Measurements from ENCODE around the gene ASTE1.
"Not testable (repeated sequence)": the region's sequence is repeated elsewhere in the genome, so short reads cannot be mapped to it uniquely, and the experiment has no call there.

The ASTE1 gene

GRCh38 chr3:130975251-130975650 is 51.4 kb downstream of the ASTE1 start:
- no peaks in the 10 kb centered on the region for H3K27me3 ChIP-seq (ENCODE audit: insufficient read depth, low read depth)
- H3K9ac ChIP-seq, result no peak overlapping the region
- H3K36me3 ChIP-seq (ENCODE audit: insufficient read depth), result peaks cover 9% of the 10 kb centered on the region; the same call in 1 of the 2 replicates
- no peak overlapping the region for H3K4me3 ChIP-seq (IDR thresholded peaks at IDR 0.05; ENCODE audit: insufficient read depth, low read depth, low read length)
- no peak overlapping the region for H3K27ac ChIP-seq
- no peak for TF ChIP-seq CTCF (conservative IDR thresholded peaks at IDR 0.05; ENCODE audit: low read depth, low read length)
- no peak overlapping the region for H3K4me2 ChIP-seq
- H3K79me2 ChIP-seq (ENCODE audit: insufficient read depth, low read depth), result no peaks in the 10 kb centered on the region
- no peak overlapping the region for H2AFZ ChIP-seq (ENCODE audit: low read depth)
- H4K20me1 ChIP-seq (ENCODE audit: insufficient read depth), result no peaks in the 10 kb centered on the region
- no peaks in the 10 kb centered on the region for H3K4me1 ChIP-seq (ENCODE audit: low read depth, poor library complexity, severe bottlenecking)

- no peak overlapping the region for H3K27ac ChIP-seq
- no peak for TF ChIP-seq CTCF (conservative IDR thresholded peaks at IDR 0.05; ENCODE audit: low read depth, low read length)
Measured at GRCh38 chr3:130974201-130974600, 52.4 kb downstream of the ASTE1 start.

GRCh38 chr3:130973406-130973805 is 53.2 kb downstream of the ASTE1 start:
- H3K36me3 ChIP-seq (ENCODE audit: insufficient read depth), result peaks cover 21% of the 10 kb centered on the region
- H3K27ac ChIP-seq, result no peak overlapping the region
- no peak overlapping the region for H2AFZ ChIP-seq (ENCODE audit: low read depth)
- H4K20me1 ChIP-seq (ENCODE audit: insufficient read depth), result no peaks in the 10 kb centered on the region
- H3K27me3 ChIP-seq (ENCODE audit: insufficient read depth, low read depth), result no peaks in the 10 kb centered on the region
- H3K9ac ChIP-seq, result no peak overlapping the region
- no peak overlapping the region for H3K4me2 ChIP-seq
- H3K4me3 ChIP-seq (IDR thresholded peaks at IDR 0.05; ENCODE audit: insufficient read depth, low read depth, low read length), result no peak overlapping the region
- no peaks in the 10 kb centered on the region for H3K79me2 ChIP-seq (ENCODE audit: insufficient read depth, low read depth)
- TF ChIP-seq CTCF (conservative IDR thresholded peaks at IDR 0.05; ENCODE audit: low read depth, low read length), result no peak
- no peaks in the 10 kb centered on the region for H3K4me1 ChIP-seq (ENCODE audit: low read depth, poor library complexity, severe bottlenecking)

More at GRCh38 chr3:130974201-130974600, 52.4 kb downstream of the ASTE1 start:
- H3K79me2 ChIP-seq (ENCODE audit: insufficient read depth, low read depth), result no peaks in the 10 kb centered on the region
- H3K4me3 ChIP-seq (IDR thresholded peaks at IDR 0.05; ENCODE audit: insufficient read depth, low read depth, low read length), result no peak overlapping the region
- H3K27me3 ChIP-seq (ENCODE audit: insufficient read depth, low read depth), result no peaks in the 10 kb centered on the region
- no peak overlapping the region for H3K9ac ChIP-seq
- no peaks in the 10 kb centered on the region for H4K20me1 ChIP-seq (ENCODE audit: insufficient read depth)
- peaks cover 14% of the 10 kb centered on the region; the same call in 1 of the 2 replicates for H3K36me3 ChIP-seq (ENCODE audit: insufficient read depth)
- H3K4me1 ChIP-seq (ENCODE audit: low read depth, poor library complexity, severe bottlenecking), result no peaks in the 10 kb centered on the region
- H3K4me2 ChIP-seq, result no peak overlapping the region
- H2AFZ ChIP-seq (ENCODE audit: low read depth), result no peak overlapping the region

GRCh38 chr3:130972592-130972991 is 54.0 kb downstream of the ASTE1 start:
- H3K27ac ChIP-seq; H3K79me2 ChIP-seq (ENCODE audit: insufficient read depth, low read depth); H4K20me1 ChIP-seq (ENCODE audit: insufficient read depth); H3K4me2 ChIP-seq; H3K9ac ChIP-seq; H3K27me3 ChIP-seq (ENCODE audit: insufficient read depth, low read depth); H3K4me3 ChIP-seq (IDR thresholded peaks at IDR 0.05; ENCODE audit: insufficient read depth, low read depth, low read length); H2AFZ ChIP-seq (ENCODE audit: low read depth); H3K4me1 ChIP-seq (ENCODE audit: low read depth, poor library complexity, severe bottlenecking): not testable (repeated sequence)
- peaks cover 21% of the 10 kb centered on the region for H3K36me3 ChIP-seq (ENCODE audit: insufficient read depth)

GRCh38 chr3:130971208-130971607 is 55.4 kb downstream of the ASTE1 start:
- H3K27me3 ChIP-seq (ENCODE audit: insufficient read depth, low read depth), result no peaks in the 10 kb centered on the region
- H3K4me3 ChIP-seq (IDR thresholded peaks at IDR 0.05; ENCODE audit: insufficient read depth, low read depth, low read length), result no peak overlapping the region
- peaks cover 12% of the 10 kb centered on the region for H3K4me1 ChIP-seq (ENCODE audit: low read depth, poor library complexity, severe bottlenecking)
- H3K9ac ChIP-seq, result no peak overlapping the region
- H3K27ac ChIP-seq, result no peak overlapping the region
- no peak overlapping the region for H2AFZ ChIP-seq (ENCODE audit: low read depth)
- H4K20me1 ChIP-seq (ENCODE audit: insufficient read depth), result no peaks in the 10 kb centered on the region
- TF ChIP-seq CTCF (conservative IDR thresholded peaks at IDR 0.05; ENCODE audit: low read depth, low read length), result no peak
- peaks cover 24% of the 10 kb centered on the region for H3K36me3 ChIP-seq (ENCODE audit: insufficient read depth)
- H3K4me2 ChIP-seq, result no peak overlapping the region
- H3K79me2 ChIP-seq (ENCODE audit: insufficient read depth, low read depth), result no peaks in the 10 kb centered on the region

Measured in KMS-11 (cell line).